ENCODE results near the gene CCNG2. TPM values are rescaled to one million over a fixed set of nuclear protein-coding genes. Genes with fewer than 3 reads are reported as not detected.

Gene CCNG2
- total and polyA plus RNA-seq, 10 donors = 20.2 to 106 (median 58.0) TPM

DNA sequence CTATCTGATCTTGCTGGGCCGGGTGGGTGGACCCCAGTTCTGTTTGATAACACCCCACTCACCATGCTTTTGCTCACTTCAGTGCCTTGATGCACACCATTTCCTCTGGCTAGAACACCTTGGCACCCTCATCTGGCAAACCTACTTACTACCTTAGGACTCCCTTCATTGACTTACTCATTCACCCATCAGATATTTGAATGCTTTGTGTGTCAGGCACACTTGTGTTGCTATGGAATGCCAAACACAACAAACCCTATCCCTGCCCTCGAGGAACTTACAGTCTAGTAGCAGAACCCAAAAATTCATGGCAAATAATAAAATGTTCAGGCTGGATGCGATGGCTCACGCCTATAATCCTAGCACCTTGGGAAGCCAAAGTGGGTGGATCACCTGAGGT is 13.9 kb downstream of the CCNG2 start:
- 91 to 98% (median 96%) methylated on average over 4 of the region's 4 CpGs for WGBS, 5 donors
- H3K9me3 ChIP-seq = no peaks in the 10 kb centered on the region
- no peak overlapping the region for H3K27ac ChIP-seq
- peaks cover 0 to 53% (median 40%) of the 10 kb centered on the region in 6 donors for H3K36me3 ChIP-seq
- no peak for DNase-seq
- TF ChIP-seq CTCF (IDR thresholded peaks at IDR 0.05 in 8 of 11, conservative IDR thresholded peaks at IDR 0.05 in 3 of 11) (no peak), POLR2AphosphoS5 (IDR thresholded peaks at IDR 0.05) (no peak), POLR2A (IDR thresholded peaks at IDR 0.05) (no peak)
- H3K4me3 ChIP-seq = no peak overlapping the region
- H3K27me3 ChIP-seq (replicated peaks in 1 of 7) = no peaks in the 10 kb centered on the region
- peaks cover 0 to 21% (median 0%) of the 10 kb centered on the region in 6 donors for H3K4me1 ChIP-seq
- intact Hi-C loops (cut with DNase I; ENCODE audit: low total_unique reads) = no loop called here

- intact Hi-C loops (cut with DNase I; ENCODE audit: low total_unique reads) = no loop called here
- Histone ChIP-seq H3K4me1 (peaks cover 0 to 8% (median 0%) of the 10 kb centered on the region in 6 donors), H3K9me3 (no peaks in the 10 kb centered on the region), H3K27me3 (replicated peaks in 1 of 7) (no peaks in the 10 kb centered on the region), H3K4me3 (no peak overlapping the region), H3K27ac (no peak overlapping the region), H3K36me3 (peaks cover 0 to 39% (median 33%) of the 10 kb centered on the region in 6 donors)
- 64 to 84% (median 73%) methylated on average over 3 of the region's 3 CpGs for WGBS, 5 donors
- TF ChIP-seq POLR2AphosphoS5 (IDR thresholded peaks at IDR 0.05) = no peak
- DNase-seq = no peak
Observed at GRCh38 chr4:77172336-77172735, 15.3 kb downstream of the CCNG2 start.

DNA sequence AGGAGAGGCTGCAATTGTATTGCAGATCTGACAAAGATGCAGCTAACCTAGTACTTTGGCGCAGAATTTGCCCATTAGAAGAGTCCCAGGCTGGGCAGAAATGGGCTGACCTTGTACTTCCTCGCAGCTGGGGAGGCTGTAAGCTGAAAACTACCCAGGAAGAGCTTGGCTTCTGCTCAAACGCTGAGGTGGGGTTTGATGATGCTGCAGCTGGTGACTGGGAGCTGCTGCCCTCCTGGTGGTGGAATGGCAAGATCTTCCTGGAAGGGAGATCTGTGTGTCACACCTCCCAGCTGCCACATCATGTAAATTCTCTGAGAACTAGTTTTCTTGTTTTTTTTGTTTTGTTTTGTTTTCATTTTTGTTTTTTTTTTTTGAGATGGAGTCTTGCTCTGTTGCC is 17.4 kb downstream of the CCNG2 start:
- Histone ChIP-seq H3K4me1 (no peaks in the 10 kb centered on the region), H3K27ac (no peak overlapping the region), H3K4me3 (no peak overlapping the region), H3K27me3 (replicated peaks in 1 of 7) (no peaks in the 10 kb centered on the region), H3K36me3 (peaks cover 0 to 18% (median 13%) of the 10 kb centered on the region in 6 donors), H3K9me3 (no peaks in the 10 kb centered on the region)
- no peak for DNase-seq
- 57 to 69% (median 63%) methylated on average over 3 of the region's 3 CpGs for WGBS, 5 donors
- intact Hi-C loops (cut with DNase I; ENCODE audit: low total_unique reads) = no loop called here
- TF ChIP-seq CTCF (IDR thresholded peaks at IDR 0.05 in 8 of 11, conservative IDR thresholded peaks at IDR 0.05 in 3 of 11) (no peak), POLR2A (IDR thresholded peaks at IDR 0.05) (no peak), POLR2AphosphoS5 (IDR thresholded peaks at IDR 0.05) (no peak)

GRCh38 chr4:77175201-77175611 is 18.2 kb downstream of the CCNG2 start:
- no peak for DNase-seq
- Histone ChIP-seq H3K4me3 (no peak overlapping the region), H3K27ac (no peak overlapping the region), H3K9me3 (no peaks in the 10 kb centered on the region), H3K36me3 (peaks cover 0 to 10% (median 6%) of the 10 kb centered on the region in 6 donors), H3K4me1 (no peaks in the 10 kb centered on the region), H3K27me3 (replicated peaks in 1 of 7) (no peaks in the 10 kb centered on the region)
- intact Hi-C loops (cut with DNase I; ENCODE audit: low total_unique reads) = no loop called here
- TF ChIP-seq CTCF (IDR thresholded peaks at IDR 0.05 in 8 of 11, conservative IDR thresholded peaks at IDR 0.05 in 3 of 11) = no peak
- TF ChIP-seq POLR2A (IDR thresholded peaks at IDR 0.05) = no peak
- no peak for TF ChIP-seq POLR2AphosphoS5 (IDR thresholded peaks at IDR 0.05)
- WGBS, 5 donors = 66 to 83% (median 73%) methylated on average over 3 of the region's 3 CpGs

DNA sequence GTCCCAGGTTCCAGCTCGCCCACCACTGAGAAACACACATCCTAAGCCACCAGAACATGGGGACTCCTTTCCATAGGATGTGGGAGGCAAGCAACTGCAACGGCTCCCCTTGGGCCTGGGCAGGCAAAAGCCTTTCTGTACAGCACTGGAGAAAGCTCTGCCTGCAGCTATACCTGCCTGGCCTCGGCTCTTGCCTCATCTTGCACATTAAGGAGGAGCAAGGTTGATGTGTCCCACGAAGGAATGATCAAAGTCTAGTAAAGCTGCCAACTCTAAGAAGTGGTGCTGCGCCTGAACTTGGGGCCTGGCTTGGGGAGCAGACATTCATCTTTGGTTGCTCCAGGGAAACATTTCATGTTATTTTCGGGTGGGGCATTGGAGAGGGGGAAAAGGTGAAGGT is 19.6 kb downstream of the CCNG2 start:
- WGBS, 5 donors = 76 to 85% (median 80%) methylated on average over 6 of the region's 6 CpGs
- DNase-seq = no peak
- H3K9me3 ChIP-seq = no peaks in the 10 kb centered on the region

More for the DNA sequence above, 19.6 kb downstream of the CCNG2 start:
- no peak for TF ChIP-seq CTCF (IDR thresholded peaks at IDR 0.05 in 8 of 11, conservative IDR thresholded peaks at IDR 0.05 in 3 of 11)
- no peak for TF ChIP-seq POLR2A (IDR thresholded peaks at IDR 0.05)
- no peak for TF ChIP-seq POLR2AphosphoS5 (IDR thresholded peaks at IDR 0.05)
- Histone ChIP-seq H3K4me1 (no peaks in the 10 kb centered on the region), H3K36me3 (no peaks in the 10 kb centered on the region), H3K27me3 (replicated peaks in 1 of 7) (no peaks in the 10 kb centered on the region), H3K27ac (no peak overlapping the region), H3K4me3 (no peak overlapping the region)
- intact Hi-C loops (cut with DNase I; ENCODE audit: low total_unique reads) = no loop called here
